HG03460 (cell line): ENCODE measurements around the gene GPATCH1.
"Not testable (repeated sequence)": the region's sequence is repeated elsewhere in the genome, so short reads cannot be mapped to it uniquely, and the experiment has no call there.

Experiments used
- ATAC-seq: cut with Tn5 transposase; IDR thresholded peaks from one replicate; pipeline ENCODE4 v1.9.1; 2021; ENCODE audit not compliant: unreplicated experiment

GPATCH1 gene

DNA sequence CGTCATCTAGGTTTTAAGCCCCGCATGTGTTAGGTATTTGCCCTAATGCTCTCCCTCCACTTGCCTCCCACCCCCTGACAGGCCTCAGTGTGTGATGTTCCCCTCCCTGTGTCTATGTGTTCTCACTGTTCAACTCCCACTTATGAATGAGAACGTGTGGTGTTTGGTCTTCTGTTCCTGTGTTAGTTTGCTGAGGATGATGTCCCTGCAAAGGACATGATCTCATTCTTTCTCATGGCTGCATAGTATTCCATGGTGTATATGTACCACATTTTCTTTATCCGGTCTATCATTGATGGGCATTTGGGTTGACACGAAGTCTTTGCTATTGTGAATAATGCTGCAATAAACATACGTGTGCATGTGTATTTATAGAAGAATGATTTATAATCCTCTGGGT, 73.3 kb downstream of the GPATCH1 start:
- ATAC-seq, result not testable (repeated sequence)

DNA sequence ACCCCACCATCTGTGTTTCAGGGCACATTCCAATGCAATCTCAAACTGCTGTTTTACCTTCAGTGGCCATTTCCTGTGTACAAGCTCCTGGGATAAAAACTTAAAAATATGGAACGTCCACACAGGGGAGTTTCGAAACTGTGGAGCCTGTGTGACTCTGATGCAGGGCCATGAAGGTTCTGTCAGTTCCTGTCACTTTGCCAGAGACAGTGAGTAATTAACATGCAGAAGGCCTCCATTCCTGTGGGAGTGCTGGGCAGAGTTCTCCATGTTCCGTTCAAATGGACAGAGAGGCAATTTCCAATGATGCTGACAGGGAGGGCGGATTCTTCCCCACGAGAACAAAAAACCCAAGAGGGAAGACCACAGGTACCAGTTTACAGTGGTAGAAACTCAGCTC, 75.4 kb downstream of the GPATCH1 start:
- no peak for ATAC-seq

DNA sequence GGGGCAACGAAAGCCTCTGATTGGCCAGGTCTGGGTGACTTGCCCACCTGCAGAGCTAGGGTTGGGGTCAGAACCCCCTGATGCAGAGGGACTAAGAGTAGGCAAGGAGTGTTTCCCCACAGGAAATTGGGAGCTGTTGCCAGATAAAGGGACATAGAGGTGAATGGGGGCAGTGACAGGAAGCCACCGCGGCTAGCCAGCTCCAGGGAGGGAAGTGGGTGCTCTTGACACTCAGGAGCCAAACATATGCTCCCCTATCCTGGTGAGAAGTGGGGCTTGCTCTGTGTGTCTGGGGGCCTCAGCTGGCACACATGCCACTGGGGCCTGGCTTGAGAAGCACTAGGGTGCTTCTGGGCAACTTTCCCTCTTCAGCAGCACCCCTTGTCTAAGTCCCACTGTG, 76.9 kb downstream of the GPATCH1 start:
- ATAC-seq, result no peak

DNA sequence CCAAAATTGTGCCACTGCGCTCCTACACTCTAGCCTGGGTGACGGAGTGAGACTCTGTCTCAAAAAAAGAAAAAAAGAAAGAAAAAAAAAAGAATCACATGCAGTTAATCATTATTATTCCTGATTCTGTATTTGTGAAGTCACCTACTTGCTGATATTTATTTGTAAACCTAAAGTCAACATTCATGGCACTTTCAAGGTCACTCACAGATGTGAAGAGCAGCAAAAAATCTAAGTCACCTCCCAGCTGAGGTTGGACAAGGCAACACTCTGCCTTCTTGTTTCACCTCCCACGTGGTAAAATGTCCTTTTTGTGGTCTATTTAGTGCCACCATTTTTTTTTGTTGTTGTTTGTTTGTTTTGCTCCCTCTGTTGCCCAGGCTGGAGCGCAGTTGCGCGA, 77.4 kb downstream of the GPATCH1 start:
- no peak for ATAC-seq

DNA sequence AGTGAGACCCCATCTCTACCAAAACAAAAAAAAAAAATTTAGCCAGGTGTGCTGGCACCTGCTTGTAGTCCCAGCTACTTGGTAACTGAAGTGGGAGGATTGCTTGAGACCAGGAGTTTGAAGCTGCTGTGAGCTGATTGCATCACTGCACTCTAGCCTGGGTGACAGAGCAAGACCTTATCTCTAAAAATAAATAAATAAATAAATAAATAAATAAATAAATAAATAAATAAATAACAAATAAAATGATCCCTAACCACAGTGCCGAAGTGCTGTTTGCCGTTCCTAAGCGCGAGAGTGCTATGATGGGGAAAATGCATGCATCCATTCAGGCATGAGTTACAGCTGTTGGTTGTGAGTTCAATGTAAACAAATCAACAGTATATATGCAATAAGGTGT, 78.2 kb downstream of the GPATCH1 start:
- no peak for ATAC-seq

DNA sequence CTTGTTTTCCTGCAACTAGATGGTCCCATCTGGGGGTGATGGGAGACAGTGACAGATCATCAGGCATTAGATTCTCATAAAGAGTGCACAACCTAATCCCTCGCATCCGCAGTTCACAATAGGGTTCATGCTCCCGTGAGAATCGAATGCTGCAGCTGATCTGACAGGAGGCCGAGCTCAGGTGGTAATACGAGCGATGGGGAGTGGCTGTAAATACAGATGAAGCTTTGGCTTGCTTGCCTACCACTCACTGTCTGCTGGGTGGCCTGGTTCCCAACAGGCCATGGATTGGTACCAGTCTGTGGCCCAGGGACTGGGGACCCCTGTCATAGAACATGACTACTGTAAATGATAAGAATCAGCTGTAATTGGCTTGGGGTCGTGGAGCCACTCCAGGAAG, 78.9 kb downstream of the GPATCH1 start:
- no peak for ATAC-seq

DNA sequence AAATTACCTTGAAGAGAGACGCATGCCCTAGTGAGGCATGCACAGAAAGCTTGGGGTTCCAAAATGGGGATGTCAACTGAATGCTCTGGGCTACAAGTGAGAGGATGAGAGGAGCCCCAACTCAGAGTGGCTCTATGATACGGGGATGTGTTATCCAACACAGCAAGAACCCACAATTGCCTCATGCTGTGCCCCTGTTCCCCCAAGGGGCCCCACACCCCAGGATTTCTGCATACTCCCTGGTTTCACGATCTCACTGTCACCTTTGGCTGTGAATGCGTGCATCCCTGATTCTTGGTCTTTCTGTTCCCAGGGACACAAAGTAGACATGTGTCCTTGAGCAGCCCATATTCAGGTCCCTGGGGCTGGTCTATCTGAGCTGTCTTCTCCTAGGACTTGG, 80.2 kb downstream of the GPATCH1 start:
- no peak for ATAC-seq

DNA sequence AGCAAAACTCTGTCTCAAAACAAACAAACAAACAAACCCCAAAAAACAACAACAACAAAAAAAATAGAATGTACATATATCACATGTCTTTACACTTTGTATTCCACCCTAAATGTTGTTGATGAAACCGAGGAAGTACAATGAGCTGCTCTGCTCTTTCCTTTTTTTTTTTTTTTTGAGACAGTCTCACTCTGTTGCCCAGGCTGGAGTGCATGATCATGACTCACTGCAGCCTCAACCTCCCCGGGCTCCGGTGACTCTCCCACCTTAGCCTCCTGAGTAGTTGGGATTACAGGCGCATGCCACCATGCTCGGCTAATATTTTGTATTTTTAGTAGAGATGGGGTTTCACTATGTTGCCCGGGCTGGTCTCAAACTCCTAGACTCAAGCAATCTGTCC, 82.5 kb downstream of the GPATCH1 start:
- ATAC-seq, result no peak

DNA sequence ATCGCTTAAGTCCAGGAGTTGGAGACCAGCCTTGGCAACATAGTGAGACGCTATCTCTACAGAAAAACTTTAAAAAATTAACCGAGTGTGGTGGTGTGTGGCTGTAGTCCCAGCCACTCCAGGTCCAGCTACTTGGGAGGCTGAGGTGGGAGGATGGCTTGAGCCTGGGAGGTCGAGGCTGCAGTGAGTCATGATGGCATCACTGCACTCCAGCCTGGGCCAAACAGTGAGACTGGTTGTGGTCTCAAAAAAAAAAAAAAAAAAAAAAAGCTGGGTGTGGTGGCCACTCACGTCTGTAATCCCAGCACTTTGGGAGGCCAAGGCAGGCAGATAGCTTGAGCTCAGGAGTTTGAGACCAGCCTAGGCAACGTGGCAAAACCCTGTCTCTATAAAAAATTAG, 85.1 kb downstream of the GPATCH1 start:
- ATAC-seq, result not testable (repeated sequence)

DNA sequence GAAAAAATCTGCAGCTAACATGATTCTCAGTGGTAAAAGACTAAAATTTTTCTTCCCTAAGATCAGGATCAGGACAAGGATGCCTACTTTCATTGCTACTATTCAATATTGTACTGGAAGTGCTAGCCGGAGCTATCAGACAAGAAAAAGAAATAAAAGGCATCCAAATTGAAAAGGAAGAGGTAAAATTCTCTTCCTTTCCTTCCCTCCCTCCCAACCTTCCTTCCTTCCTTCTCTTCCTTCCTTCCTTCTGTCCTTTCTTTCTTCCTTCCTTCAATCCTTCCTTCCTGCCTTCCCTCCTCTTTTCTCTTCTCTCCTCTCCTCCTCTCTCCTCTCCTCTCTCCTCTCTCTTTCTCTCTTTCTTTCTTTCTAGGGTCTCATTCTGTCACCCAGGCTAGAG, 86.5 kb downstream of the GPATCH1 start:
- ATAC-seq, result no peak

DNA sequence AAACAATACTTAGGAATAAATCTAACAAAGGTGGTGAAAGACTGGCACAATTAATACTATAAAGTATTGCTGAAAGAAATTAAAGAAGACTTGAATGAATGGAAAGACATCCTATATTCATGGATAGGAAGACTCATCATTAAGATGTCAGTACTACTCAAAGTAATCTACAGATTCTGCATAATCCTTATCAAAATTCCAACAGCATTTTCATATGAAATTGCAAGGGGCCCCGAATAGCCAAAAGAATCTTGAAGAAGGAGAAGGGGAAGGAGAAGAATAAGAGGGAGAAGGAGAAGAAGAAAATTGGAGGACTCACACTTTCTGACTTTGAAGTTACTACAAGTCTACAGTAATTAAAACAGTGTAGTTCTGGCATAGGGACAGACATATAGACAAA, 87.5 kb downstream of the GPATCH1 start:
- no peak for ATAC-seq

DNA sequence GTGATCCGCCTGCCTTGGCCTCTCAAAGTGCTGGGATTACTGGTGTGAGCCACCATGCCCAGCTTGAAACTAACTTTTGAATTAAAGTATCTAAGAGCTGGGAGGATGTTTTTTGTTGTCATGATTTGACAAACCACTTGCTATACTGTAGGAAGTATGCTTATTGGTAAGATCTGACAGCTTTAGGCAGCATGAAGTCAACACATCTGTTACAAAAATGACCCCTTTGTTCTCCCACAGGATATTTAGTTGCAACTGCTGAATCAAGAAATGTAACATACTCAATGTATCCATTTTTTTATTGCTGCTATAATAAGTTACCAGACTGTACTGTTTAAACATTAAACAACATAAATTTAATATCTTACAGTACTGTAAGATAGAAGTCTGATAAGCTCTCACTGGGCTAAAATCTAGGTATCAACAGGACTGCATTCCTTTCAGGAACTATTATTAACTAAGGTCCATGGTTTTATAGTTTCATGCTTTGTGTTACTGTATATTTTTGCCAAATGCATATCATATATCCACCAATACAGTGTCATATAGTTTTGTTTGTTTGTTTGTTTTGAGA, 90.3 kb downstream of the GPATCH1 start:
- ATAC-seq, result no peak

DNA sequence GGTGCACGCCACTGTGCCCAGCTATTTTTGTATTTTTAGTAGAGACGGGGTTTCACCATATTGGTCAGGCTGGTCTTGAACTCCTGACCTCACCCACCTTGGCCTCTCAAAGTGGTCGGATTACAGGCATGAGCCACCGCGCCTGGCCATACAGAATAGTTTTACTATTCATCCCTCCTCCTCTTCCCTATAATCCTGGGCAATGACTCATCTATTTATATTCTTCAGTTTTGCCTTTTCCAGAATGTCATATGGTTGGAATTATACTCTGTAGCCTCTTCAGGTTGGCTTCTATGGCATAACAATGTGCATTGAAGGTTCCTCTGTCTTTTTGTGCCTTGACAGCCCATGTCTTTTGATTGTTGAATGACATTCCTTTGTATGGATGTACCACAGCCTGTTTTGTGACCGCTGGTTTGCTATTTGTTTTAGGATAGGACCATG, 91.0 kb downstream of the GPATCH1 start:
- ATAC-seq, result no peak

DNA sequence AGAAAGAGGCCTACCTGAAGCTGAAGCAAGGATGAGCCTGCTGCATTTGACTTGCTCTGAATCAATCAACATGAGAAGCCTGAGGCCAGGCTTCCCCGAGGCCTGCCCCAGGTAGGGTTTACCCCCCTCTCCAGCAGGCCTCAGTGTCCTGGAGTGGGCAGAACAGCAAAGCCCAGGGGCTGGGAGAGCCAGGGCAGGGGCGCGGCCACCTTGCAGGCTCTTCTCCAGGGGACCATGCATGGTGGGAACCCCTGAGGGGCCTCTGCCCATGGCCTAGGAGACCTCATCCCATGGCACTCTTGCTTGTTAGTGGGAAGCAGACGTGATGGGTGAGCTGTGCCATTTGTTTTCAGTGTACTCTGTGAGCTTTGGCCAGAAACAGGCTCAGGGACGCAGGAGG, 93.2 kb downstream of the GPATCH1 start:
- ATAC-seq, result no peak

DNA sequence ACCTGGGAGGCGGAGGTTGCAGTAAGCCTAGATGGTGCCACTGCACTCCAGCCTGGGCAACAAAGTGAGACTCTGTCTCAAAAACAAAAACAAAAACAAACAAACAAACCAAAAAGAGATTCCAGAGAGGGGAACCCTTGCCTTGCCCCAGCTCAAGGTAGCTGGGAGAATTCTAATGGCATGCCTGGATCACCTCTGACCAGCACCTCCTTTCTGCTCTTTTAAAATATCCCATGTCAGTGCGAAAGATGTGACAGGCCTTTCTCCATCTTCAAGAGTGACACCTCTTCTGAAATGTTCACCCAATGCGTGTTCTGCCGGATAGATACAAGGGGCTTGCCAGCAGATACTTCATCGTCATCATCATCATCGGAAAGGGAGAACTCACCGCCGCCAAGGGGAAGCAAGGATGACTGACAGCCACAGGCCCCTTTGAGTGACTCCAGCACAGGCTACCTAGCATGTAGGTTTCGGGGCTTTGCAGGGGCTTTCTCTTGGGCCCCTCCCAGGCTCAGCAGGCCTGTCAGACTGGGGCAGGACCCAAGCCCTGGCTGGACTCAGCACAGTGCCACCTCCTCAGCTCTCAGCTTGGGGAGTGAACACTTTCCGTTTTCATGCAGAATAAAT, 94.3 kb downstream of the GPATCH1 start:
- ATAC-seq, result no peak

DNA sequence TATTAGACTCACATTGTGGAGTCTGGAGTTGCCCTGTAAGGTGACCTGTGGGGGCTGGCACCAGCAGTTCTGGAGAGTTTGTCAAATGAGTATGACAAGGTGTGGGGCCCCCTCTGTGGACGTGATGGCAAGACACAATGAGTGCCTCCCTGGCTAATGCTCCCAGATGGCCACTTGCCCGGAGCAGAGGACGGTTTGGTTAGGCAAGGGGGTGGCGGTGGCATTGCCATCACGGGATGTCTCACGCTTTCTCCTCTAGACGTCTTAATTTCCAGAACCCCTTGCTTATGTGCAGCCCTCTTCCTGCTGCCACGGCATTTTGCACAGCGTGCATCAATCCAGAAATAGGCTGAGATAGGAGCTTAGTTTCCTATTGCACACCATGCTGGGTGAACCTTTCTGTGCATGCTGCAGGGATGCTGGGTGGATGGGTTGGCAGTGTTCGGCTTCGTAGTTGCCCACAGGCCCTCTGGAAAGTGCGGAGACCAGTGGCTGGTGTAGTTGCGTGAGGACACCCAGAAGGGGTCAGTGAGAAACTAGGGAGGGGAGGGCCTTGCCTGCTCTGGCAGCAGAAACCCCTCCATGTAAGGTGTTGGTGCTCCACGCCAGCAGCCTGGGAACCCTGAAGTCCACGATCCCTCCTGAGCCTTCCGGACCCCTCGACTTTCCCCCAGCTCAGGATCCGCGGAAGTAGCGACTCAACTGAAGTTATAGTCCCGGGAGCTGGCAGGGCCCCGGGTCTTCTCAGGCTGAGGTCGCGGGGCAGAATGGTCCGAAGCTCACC, 95.1 kb downstream of the GPATCH1 start:
- peak; percentile 2 for ATAC-seq

DNA sequence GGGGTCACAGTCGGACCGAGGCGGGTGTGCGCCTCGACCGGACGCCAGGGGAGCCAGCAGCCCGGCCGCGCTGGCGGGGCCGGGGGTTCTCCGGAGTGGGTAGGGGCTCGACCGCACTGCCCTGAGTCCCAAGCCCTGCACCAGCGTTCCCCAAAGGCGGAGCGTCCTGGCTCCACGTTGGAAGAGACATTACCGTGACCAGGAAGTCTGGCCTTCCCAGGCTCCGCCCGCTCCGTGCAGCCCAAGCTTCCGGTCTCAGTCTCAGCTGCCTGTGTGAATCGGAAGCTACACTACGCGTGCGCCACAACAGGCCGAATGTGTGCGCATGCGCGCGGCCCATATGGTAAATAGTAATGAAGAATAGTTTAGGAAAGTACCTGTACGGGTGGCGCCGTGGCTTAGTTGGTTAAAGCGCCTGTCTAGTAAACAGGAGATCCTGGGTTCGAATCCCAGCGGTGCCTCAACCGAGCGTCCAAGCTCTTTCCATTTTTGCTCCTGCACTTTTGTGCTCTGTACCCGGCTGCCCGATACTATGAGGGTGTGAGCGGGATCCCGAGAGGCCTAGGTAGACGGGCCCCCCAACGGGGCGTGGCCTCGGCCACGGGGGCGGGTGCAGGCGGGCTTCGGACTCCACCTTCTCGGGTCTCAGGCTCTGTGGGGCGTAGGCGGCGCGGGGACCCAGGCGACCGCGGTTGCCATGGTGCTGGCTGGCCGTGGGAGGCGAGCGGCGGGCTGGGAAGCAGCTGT, 95.9 kb downstream of the GPATCH1 start:
- ATAC-seq, result peak; percentile 74

DNA sequence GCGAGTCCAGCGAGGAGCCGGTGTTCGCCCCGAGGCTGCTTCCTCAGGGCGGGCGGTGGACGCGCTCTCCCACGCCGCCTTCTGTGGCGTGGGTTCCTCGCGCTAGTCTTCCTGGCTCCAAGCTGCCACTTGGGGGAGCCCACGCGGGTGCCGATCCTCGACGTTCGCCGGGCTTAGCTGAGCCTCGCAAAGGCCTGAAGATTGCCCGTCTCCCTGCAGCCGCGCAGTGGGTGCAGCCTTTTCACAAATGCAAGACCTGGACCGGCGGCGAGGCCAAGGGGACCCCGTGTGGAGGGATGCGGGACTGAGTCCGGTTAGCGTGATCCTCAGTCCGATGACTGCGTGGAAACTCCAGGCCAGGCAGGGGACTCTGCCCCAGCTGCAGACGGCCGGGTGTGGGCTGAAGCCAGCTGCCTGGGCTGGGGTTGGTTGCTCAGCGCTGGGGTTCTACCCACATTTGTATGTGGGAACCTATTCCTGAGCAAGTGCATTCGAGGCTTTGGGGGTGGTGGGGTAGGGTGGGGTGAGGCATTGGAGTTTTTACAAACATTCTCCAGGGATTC, 96.5 kb downstream of the GPATCH1 start:
- peak; percentile 21 for ATAC-seq
